Right atrium auricular region (tissue), 2 donors: ENCODE data around the gene MRGPRD. TPM values are rescaled to one million over a fixed set of nuclear protein-coding genes. Genes with fewer than 3 reads are reported as not detected.
A peak's percentile ranks its signal among the peaks of the same experiment; 100 is the strongest.

ENCODE experiments used
- DNase-seq: peaks from one replicate; pipeline ENCODE4 v3.0.0-alpha.2; 2019; ENCODE audit warnings: low spot score
- H3K27ac ChIP-seq, 2 donors: fragments of 200-600 bp; sonication (generic); 1 replicate in 1 of 2; 2 replicates in 1 of 2; pipeline ENCODE4 v1.5.1; 2016 to 2019
- H3K27me3 ChIP-seq, 2 donors: fragments of 200-600 bp; sonication (generic); one replicate each; pipeline versions ENCODE4 v1.5.1 to v1.6.0; 2017 to 2019
- H3K36me3 ChIP-seq: fragments of 200-600 bp; sonication (generic); one replicate; pipeline ENCODE4 v1.5.1; 2016
- H3K4me1 ChIP-seq, 2 donors: fragments of 200-600 bp; sonication (generic); one replicate each; pipeline versions ENCODE4 v1.5.1 to v1.6.0; 2017 to 2019
- H3K4me3 ChIP-seq, 2 donors: fragments of 200-600 bp; sonication (generic); 1 replicate in 1 of 2; 2 replicates in 1 of 2; pipeline ENCODE4 v1.5.1; 2017 to 2019; ENCODE audit warnings: mild to moderate bottlenecking in 1 of 2, moderate library complexity in 1 of 2
- H3K9me3 ChIP-seq, 2 donors: fragments of 200-600 bp; sonication (generic); one replicate each; pipeline ENCODE4 v1.5.1; 2019
- total RNA-seq, 2 donors: library from RNA; depleted of rRNA; stranded (reverse); fragments of >200 nt; gene quantifications; one replicate each; pipeline ENCODE4 v1.1.0, GENCODE V29; 2016
- TF ChIP-seq, protein P1 (sequence below), 2 donors: fragments of 200-600 bp; sonication (generic); IDR thresholded peaks; one replicate each; pipeline ENCODE4 v1.5.1; 2019; ENCODE audit warnings: antibody characterized with exemption in 2 of 2

MRGPRD gene
- total RNA-seq, 2 donors from 2014 or later, result not detected

DNA sequence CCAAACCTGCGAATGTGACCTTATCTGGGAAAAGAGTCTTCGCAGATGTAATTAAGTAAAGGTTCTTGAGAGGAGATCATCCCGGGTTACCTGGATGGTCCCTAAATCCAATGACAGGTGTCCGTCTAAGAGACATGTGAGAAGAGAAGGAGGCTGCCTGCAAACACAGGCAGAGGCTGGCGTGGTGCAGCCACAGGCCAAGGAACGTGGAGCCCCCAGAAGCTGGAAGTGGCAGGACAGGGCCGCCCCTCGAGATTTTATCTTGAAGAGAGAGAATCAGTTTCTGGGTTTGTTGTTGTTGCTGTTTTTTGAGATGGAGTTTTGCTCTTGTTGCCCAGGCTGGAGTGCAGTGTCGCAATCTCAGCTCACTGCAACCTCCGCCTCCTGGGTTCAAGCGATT, 33.6 kb downstream of the MRGPRD start:
- Histone ChIP-seq H3K36me3 (no peaks in the 10 kb centered on the region), H3K4me1 (peaks cover 0 to 21% of the 10 kb centered on the region in 2 donors), H3K4me3 (no peak overlapping the region), H3K27ac (peak overlapping the region in 1 of 2 donors; percentile 16), H3K9me3 (no peaks in the 10 kb centered on the region), H3K27me3 (no peaks in the 10 kb centered on the region)
- DNase-seq, result no peak
- TF ChIP-seq, protein P1, sequence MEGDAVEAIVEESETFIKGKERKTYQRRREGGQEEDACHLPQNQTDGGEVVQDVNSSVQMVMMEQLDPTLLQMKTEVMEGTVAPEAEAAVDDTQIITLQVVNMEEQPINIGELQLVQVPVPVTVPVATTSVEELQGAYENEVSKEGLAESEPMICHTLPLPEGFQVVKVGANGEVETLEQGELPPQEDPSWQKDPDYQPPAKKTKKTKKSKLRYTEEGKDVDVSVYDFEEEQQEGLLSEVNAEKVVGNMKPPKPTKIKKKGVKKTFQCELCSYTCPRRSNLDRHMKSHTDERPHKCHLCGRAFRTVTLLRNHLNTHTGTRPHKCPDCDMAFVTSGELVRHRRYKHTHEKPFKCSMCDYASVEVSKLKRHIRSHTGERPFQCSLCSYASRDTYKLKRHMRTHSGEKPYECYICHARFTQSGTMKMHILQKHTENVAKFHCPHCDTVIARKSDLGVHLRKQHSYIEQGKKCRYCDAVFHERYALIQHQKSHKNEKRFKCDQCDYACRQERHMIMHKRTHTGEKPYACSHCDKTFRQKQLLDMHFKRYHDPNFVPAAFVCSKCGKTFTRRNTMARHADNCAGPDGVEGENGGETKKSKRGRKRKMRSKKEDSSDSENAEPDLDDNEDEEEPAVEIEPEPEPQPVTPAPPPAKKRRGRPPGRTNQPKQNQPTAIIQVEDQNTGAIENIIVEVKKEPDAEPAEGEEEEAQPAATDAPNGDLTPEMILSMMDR (IDR thresholded peaks at IDR 0.05), result no peak

DNA sequence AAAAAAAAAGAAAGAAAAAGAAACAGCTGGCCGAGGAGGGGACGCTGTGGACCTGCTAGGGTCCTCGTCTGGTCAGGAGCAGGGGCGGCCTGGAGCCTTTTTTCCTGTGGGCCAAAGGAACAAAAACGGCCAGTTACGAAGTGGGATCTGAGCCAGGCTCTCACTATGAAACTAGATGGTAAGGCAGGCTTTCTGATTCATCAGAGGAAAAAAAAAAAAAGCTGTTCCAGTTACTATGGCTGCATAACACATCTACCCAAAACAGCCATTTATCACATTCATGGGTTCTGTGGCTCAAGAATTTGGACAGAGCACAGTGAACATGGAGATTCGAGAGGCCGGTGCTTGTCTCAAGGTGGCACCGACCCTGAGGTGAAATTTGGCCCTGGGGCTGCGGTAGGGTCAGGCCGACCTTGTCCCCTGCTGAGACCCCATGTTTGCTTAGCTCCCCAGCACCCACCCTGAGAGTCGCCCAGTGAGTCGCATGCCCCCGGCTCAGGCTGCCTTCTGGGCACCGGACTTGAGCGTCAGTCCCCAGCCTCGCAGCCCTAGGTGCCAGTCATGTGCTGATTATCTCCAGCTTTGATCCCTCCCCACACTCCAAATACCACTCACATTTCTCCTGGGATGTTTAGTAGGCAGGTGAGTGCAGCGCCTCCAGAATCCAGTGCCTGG, 34.2 kb downstream of the MRGPRD start:
- Histone ChIP-seq H3K9me3 (no peaks in the 10 kb centered on the region), H3K4me3 (no peak overlapping the region), H3K4me1 (peaks cover 0 to 21% of the 10 kb centered on the region in 2 donors), H3K36me3 (no peaks in the 10 kb centered on the region), H3K27me3 (no peaks in the 10 kb centered on the region), H3K27ac (peak overlapping the region; percentile 6 to 16)
- TF ChIP-seq, protein P1 (IDR thresholded peaks at IDR 0.05), result no peak
- peak; percentile 59 for DNase-seq

DNA sequence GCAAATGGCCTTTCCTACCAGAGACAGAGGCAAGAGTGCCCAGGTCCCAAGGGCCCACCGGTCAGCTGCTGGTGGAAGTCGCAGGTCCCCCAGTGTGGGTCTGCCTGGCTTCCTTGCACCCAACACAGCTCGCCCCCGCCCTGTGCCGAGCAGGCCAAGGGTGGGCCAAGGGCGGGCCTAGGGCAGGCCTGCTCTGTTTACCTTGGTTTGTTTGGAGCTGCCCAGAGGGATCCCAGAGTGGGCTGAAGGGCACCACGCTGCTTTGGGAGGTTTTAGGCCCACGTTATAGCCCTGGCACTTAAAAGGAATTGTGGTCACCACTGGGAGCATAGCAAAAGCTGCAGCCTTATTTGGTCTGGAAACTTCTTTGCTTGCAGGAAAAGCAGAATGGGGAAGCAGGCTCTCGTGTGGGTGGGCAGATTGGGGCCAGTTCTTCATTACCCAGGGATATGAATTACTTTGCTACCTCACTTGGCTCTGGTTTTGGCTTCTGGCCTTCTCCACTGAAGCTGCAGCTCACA, 38.0 kb downstream of the MRGPRD start:
- Histone ChIP-seq H3K36me3 (peaks cover 24% of the 10 kb centered on the region), H3K4me1 (peaks cover 0 to 21% of the 10 kb centered on the region in 2 donors), H3K27me3 (no peaks in the 10 kb centered on the region), H3K4me3 (no peak overlapping the region), H3K9me3 (no peaks in the 10 kb centered on the region), H3K27ac (peak overlapping the region; percentile 11 to 36)
- DNase-seq, result no peak
- TF ChIP-seq, protein P1 (IDR thresholded peaks at IDR 0.05), result no peak

DNA sequence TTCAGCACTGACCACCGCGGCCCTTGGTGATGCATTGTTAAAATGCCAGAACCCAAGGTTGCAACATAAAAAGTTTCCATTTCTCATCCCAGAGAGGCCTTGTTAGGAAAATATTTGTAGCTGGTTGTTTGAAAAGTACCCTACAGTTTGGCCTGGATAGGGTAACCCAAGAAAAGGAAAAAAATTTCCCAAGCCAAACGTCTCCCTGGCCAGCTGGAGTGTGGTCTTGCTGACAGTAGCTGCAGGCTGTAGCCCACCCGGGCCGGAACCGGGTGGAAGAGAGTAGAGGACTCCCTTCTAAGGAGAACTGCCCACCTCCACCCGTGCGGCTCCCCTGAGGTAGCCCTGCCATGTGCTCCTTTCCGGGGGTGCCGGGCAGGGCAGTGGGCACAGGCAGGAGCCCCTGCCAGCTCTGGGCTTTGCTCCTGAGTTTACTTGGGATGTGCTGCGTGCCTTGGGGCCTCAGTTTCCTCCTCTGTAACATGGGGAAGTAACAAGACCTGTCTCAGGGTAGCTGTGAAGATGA, 38.6 kb downstream of the MRGPRD start:
- no peak overlapping the region for H3K4me3 ChIP-seq
- peak overlapping the region; percentile 11 to 36 for H3K27ac ChIP-seq
- TF ChIP-seq, protein P1 (IDR thresholded peaks at IDR 0.05), result no peak
- peaks cover 30% of the 10 kb centered on the region for H3K36me3 ChIP-seq
- no peak for DNase-seq
- H3K27me3 ChIP-seq, result no peaks in the 10 kb centered on the region
- H3K9me3 ChIP-seq, result no peaks in the 10 kb centered on the region
- peaks cover 0 to 21% of the 10 kb centered on the region in 2 donors for H3K4me1 ChIP-seq

DNA sequence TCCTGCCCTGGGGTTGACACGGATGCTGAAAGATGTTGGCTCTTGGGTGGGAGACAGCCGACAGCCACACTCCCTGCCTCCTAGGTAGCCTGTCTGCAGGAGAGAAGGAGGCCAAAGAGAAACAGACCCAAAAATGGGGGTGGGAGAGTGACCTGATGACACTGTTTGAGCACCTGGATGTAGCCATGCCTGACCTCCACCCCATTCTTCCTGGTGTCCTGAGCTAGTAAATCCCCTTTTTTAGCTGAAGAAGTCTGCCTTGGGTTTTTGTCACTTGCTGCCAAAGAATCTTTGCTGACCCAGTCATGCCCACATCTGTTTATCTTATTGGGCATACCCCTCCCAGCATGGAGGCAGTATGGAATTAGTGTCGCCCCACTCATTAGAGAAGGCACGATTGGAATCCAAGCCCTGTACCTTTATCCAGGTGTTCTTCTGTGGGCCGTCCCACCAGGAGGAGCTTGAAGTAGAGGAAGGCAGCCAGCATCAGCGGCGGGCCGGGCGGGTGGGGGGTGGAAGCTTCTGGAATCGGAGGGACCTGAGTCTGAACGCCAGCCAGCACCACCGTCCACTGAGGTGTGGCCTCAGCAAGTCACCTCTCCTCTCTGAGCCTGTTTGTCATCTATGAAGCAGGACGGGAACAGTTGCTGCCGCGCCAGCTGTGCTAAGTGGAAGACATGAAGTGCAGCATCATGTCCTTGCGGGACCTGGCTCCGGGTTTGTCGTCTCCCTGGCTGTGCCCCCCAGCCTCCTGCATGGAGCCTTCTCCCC, 39.3 kb downstream of the MRGPRD start:
- TF ChIP-seq, protein P1 (IDR thresholded peaks at IDR 0.05), result no peak
- H3K27me3 ChIP-seq, result no peaks in the 10 kb centered on the region
- H3K36me3 ChIP-seq, result peaks cover 37% of the 10 kb centered on the region
- H3K27ac ChIP-seq, result no peak overlapping the region
- H3K4me1 ChIP-seq, result peaks cover 0 to 15% of the 10 kb centered on the region in 2 donors
- no peak overlapping the region for H3K4me3 ChIP-seq
- no peaks in the 10 kb centered on the region for H3K9me3 ChIP-seq
- no peak for DNase-seq
